Cerebellar nuclear complex (tissue), 1 donor: ENCODE measurements around the gene PRR20E.
"Not testable (repeated sequence)": the region's sequence is repeated elsewhere in the genome, so short reads cannot be mapped to it uniquely, and the experiment has no call there.

Experiments used
- DNase-seq, 2 experiments: peaks; one replicate each; lab custom pipeline; 2025; lab: John Stamatoyannopoulos, UW

The PRR20E gene

DNA sequence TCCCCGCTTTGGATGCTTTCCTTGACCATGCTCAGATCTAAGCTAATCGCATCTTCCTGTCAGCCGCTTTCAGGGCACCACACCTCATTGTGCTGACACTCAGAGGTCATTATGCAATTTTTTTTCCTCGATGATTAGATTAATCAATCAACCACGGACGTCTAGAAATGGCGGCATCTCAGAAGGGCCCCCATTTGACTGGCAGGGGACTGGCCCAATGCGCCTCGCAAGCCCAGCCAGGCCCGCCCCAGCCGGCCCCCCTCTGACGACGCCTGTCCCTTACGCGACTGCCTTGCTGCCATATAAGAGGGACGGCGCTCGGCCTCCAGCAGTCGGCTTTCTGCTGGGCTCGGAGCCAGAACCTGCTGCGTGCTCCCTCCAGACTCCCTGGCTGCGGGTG lies at the start of gene PRR20E:
Gene PRR20E, plus strand, starts transcription at position 301 of the 400 bp plus-strand sequence. CDS start 387 bp downstream, outside the sequence.
- DNase-seq, result not testable (repeated sequence)

DNA sequence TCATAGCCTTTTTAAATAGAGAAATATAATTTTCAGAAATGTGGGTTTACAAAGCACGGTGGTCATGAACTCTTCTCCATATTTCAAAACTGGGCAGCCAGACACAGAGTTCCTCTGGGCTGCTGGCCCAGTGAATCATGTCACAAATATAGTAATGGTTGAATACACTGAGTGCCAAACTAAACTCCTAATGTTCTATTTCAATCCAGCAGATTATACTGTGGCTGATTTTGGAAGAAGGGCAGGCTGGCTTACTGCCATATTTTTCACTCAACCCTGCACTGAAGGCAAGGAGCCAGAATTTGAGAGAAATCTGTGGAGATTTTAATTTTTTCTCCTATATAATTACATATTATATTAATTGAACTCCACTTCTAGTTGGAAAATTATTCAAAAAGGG lies 43.3 kb upstream of the PRR20E start:
- no peak for DNase-seq

DNA sequence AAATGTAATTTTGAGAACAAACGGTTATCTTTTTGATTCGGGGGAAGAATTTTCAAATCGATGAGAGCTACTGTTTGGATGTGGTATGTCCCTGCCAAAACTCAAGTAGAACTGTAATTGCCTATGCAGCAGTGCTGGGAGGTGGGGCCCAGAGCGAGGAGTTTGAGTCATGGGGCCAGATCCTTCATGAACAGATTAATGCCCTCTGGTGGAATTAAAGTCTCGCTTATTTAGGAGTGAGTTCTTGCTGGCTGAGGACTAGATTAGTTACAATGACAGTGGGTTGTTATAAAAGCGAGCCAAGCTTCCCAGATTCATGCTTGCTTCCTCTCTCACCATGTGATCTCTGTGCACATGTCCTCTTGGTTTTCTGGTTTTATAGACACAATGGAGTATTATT lies 38.1 kb upstream of the PRR20E start:
- no peak for DNase-seq

DNA sequence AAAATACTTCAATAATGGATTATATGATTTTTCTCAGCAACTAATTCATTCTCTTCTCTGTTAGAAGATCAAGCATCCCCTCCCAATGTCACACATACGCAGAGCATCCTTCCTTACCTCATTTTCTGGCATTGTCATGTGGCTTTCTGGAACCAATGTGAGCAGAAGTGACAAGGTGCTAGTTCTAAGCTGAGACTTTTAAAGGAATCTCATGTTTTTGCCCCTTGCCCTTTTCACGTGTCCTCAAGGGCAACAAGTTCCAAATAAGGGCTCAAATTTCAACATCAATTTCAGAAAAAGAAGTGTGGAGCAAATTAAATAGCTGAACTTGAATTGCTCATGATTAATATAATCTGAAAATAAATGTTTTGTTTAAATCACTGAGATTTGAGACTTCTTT lies 30.9 kb upstream of the PRR20E start:
- no peak for DNase-seq

DNA sequence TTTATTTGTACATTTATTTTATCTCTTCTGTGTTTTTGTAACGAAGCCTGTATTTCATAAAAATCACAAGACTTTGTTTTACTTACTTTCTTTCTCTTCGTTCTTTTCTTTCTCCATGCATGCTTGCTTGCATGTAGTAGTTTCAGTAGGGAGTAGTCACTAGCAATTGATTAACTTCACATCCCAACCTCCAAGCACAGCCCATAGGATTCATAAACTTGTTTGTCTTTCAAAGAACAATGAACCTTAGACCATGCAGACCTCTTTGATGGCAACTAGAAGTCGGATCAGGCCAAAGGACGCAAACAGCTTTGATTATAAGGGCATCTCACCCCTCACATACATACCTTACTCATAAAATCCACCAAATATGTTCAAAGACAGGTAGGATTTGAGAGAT lies 29.4 kb upstream of the PRR20E start:
- no peak for DNase-seq

DNA sequence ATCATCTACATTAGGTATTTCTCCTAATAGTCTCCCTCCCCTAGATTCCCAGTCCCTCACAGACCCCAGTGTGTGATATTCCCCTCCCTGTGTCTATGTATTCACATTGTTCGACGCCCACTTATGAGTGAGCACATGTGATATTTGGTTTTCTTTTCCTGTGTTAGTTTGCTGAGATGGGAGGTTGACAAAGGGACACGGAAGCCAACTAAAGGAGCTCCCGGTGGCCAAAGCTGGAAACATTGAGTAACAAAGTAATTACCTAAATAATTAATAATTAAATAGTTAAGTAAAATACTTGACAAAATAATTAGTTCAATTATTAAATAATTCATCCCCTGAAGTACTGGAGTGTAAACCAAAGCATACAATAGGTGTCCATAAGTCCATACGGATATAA lies 28.0 kb upstream of the PRR20E start:
- DNase-seq, result no peak

DNA sequence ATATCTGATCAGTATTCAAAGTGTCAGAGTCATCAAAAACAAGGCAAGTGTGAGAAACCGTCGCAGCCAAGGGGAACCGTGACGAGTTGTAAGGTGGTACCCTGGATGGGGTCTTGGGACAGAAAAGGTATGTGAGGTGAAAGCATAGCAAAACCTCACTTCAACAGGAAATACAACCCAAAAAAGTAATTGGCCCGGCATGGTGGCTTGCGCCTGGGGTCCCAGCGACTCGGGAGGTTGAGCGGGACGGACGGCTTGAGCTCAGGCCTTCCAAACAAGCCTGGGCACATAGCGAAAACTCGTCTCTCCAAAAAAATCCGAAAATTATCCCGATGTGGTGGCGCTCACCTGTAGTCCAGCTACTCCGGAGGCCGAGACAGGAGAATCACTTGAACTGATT lies 27.2 kb upstream of the PRR20E start:
- DNase-seq, result not testable (repeated sequence)

DNA sequence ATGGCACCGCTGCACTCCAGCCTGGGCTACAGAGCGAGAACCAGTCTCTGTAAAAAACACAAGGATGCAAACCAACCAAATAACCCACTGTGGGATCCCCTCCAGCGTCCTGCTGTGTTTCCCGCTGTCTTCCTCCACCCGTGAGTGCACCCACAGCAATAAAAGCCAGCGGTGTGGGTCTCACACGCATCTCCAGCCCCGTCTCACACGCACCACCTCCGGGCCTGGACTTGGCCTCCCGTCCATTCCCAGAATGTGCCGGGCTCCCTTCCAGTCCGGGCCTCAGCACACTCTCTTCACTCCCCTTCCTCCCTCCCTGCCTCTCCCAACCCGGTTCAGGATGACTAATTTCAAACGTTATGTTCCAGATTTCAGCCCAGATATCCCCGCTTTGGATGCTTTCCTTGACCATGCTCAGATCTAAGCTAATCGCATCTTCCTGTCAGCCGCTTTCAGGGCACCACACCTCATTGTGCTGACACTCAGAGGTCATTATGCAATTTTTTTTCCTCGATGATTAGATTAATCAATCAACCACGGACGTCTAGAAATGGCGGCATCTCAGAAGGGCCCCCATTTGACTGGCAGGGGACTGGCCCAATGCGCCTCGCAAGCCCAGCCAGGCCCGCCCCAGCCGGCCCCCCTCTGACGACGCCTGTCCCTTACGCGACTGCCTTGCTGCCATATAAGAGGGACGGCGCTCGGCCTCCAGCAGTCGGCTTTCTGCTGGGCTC lies 26.6 kb upstream of the PRR20E start, which contains the start of gene PRR20A:
Gene PRR20A, plus strand, starts transcription at position 684 of the 734 bp plus-strand sequence. CDS start 387 bp downstream, outside the sequence.
- DNase-seq, result not testable (repeated sequence)

DNA sequence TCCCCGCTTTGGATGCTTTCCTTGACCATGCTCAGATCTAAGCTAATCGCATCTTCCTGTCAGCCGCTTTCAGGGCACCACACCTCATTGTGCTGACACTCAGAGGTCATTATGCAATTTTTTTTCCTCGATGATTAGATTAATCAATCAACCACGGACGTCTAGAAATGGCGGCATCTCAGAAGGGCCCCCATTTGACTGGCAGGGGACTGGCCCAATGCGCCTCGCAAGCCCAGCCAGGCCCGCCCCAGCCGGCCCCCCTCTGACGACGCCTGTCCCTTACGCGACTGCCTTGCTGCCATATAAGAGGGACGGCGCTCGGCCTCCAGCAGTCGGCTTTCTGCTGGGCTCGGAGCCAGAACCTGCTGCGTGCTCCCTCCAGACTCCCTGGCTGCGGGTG lies 19.8 kb upstream of the PRR20E start, which contains the start of gene PRR20B:
Gene PRR20B, plus strand, starts transcription at position 301 of the 400 bp plus-strand sequence. CDS start 387 bp downstream, outside the sequence.
- DNase-seq, result not testable (repeated sequence)

DNA sequence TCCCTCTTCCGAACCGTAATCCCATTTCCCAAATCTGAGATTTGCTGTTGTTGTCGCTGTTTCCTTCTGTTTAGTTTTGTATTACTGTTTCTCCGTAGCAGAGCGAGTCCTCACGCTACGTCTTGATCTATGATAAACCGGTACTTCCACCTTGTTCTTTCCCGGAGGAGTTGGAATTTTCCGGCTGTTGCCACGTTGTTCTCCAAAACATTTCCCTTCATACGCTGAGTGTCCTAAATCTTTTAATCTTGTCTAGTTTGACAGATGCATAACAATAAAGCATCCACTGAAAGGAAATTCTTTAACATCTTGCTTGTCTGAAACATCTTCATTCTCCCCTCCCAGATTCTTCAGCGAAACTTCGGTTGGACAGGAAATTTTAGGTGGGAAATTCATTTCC lies 18.9 kb upstream of the PRR20E start:
- DNase-seq, result not testable (repeated sequence)

DNA sequence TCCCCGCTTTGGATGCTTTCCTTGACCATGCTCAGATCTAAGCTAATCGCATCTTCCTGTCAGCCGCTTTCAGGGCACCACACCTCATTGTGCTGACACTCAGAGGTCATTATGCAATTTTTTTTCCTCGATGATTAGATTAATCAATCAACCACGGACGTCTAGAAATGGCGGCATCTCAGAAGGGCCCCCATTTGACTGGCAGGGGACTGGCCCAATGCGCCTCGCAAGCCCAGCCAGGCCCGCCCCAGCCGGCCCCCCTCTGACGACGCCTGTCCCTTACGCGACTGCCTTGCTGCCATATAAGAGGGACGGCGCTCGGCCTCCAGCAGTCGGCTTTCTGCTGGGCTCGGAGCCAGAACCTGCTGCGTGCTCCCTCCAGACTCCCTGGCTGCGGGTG lies 13.2 kb upstream of the PRR20E start, which contains the start of gene PRR20C:
Gene PRR20C, plus strand, starts transcription at position 301 of the 400 bp plus-strand sequence. CDS start 387 bp downstream, outside the sequence.
- not testable (repeated sequence) for DNase-seq

DNA sequence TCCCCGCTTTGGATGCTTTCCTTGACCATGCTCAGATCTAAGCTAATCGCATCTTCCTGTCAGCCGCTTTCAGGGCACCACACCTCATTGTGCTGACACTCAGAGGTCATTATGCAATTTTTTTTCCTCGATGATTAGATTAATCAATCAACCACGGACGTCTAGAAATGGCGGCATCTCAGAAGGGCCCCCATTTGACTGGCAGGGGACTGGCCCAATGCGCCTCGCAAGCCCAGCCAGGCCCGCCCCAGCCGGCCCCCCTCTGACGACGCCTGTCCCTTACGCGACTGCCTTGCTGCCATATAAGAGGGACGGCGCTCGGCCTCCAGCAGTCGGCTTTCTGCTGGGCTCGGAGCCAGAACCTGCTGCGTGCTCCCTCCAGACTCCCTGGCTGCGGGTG lies 6.7 kb upstream of the PRR20E start, which contains the start of gene PRR20D:
Gene PRR20D, plus strand, starts transcription at position 301 of the 400 bp plus-strand sequence. CDS start 387 bp downstream, outside the sequence.
- DNase-seq, result not testable (repeated sequence)

DNA sequence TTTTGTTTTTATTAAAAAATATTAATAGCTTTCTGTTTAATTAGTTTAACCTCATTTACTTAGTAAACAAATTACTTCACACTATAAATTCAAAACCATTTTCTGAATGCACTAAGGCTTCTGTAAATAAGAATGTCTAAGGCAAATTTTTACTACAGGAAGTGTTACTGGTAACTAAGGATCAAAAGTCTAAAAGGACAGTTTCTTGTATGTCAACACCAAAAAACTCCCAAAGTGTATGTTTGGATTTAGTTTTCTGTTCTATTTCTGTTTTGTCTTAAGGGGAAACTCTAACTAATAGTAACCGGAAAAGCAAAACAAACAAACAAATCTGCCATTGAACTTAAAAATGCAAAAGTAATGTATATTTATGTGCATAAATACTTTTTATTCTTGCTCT lies 24.7 kb downstream of the PRR20E start:
- DNase-seq, result no peak

DNA sequence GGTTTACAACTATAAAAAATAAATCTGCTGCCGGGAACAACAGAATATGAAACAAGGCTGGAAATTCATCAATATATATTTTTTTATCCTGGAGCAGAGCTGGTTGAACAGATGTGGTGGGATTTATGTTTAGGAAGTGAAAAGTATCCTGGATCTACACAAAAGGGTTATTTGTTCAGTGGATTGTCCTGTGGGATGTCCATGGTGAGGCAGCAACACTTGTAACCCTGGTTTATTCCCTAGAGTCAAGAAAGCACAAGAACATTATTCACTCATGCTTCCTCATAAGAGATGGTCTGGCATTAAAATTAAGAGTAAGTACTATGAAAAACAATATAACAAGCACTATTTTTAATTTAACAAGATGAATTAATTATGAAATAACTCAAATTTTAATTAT lies 46.0 kb downstream of the PRR20E start:
- DNase-seq, result no peak
